ENCODE measurements around the gene CPSF3.
"Not testable (repeated sequence)": the region's sequence is repeated elsewhere in the genome, so short reads cannot be mapped to it uniquely, and the experiment has no call there.

The CPSF3 gene

DNA sequence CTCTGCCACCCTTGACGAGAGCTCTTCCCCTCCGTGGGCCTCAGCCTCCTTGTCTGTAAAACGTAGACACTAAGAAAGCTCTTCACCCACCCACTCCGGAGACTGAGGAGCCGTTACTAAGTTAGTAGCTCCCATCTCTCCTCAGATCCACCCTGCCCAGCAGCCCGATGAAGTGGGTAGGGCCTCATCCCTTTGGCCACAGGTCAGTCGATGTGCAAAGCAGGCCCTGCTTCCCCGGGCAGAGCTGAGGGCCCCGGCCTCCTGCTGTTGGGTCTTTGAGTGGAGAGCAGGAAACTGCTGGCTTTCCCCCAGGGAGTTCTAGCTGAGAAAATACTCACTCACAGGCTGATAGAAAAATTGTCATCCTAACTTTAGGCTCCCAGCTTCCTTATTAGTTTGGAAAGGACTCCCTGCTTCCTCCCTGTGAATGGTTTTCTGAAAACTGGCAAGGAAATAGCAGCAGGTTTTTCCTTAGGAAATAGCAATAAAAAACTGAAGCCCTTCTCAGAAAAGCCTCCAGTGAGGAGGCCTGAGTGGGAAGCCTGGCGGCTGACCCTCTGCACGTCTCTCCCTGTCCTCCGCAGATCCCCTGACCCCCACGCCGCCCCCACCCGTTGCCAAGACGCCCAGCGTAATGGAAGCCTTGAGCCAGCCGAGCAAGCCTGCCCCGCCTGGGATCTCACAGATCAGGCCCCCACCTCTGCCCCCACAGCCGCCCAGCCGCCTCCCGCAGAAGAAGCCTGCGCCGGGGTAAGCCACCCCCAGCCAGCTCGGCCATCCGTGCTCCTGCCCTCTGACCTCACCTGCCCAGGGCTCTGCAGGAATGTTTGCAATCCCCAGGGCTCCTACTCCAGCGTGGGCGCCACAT lies 30.3 kb upstream of the CPSF3 start:
- in situ Hi-C loops (cut with MboI; ENCODE audit: low sequenced_read_pairs) = no loop called here

GRCh38 chr2:9394816-9395215 lies 28.6 kb upstream of the CPSF3 start:
- in situ Hi-C loops (cut with MboI; ENCODE audit: low sequenced_read_pairs) = no loop called here

DNA sequence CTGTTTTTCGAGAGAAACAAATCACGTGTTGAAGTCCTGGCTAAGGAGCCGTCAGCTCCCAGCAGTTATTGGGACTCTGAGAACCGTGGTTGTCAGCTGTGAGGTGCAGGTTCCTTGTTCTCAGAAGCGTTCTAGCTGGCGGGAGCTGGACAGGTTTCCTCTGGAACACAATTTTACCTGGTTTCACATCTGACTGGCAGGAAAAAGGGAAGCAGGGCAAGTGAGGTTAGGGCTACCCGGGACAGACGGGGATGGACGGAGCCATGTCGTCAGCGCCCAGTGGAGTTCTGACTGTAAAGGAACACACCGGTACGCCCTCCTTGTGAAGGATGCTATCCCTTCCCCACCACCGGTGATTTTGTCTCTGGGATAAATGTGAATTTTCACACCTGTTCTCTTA lies 26.3 kb upstream of the CPSF3 start:
- in situ Hi-C loops (cut with MboI; ENCODE audit: low sequenced_read_pairs) = no loop called here

DNA sequence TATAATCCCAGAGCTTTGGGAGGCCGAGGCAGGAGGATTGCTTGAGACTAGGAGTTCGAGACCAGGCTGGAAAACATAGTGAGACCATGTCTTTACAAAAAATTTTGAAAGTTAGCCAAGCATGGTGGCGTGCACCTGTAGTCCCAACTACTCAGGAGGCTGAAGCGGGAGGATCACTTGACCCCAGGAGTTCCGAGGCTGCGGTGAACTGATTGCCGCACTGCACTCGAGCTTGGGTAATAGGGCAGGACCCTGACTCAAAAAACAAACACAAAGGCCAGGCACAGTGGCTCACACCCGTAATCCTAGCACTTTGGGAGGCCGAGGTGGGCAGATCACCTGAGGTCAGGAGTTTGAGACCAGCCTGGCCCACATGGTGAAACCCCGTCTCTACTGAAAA lies 25.2 kb upstream of the CPSF3 start:
- in situ Hi-C loops (cut with MboI; ENCODE audit: low sequenced_read_pairs) = not testable (repeated sequence)

DNA sequence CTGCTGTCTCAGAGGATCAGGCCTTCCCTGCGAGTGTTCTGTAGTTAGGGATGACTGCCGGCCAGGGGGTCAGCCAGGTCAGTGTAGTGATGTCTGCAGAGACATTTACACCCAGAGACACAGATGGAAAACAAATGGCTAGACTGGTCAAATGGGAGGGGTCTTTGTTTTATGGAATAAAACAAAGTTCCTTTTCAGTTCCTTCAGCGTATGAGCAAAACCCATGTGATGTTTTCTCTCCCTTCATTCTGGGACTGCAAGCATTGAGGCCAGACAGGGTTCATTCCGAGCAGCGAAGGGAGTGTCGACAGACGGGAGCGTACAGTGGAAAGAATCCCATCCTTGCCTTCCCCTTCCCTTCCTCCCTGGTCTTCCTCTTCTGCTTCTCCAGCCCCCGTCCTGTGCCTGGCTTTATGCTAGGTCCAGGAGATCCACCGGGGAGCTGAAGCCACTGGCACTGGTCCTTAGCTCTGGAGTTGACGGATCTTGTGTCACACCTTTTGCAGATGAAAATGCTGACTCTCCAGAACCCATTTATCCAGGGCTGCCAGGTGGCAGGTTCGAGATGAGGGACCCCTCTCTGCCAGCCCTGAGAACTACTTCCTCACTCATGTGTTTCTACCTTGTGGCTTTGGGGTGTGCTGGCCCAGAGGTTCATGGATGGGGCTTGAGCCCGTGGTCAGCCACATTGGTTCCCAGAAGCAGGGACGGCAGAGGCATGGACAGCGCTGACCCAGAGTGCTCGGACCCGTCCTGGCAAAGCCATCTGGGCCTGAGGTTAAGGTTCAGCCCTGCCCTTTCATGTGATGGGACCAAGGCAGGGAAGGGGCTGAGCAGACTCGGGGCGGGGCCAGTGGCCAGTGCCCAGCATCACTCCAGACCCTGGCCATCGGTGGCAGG lies 24.3 kb upstream of the CPSF3 start:
- in situ Hi-C loops (cut with MboI; ENCODE audit: low sequenced_read_pairs) = no loop called here

DNA sequence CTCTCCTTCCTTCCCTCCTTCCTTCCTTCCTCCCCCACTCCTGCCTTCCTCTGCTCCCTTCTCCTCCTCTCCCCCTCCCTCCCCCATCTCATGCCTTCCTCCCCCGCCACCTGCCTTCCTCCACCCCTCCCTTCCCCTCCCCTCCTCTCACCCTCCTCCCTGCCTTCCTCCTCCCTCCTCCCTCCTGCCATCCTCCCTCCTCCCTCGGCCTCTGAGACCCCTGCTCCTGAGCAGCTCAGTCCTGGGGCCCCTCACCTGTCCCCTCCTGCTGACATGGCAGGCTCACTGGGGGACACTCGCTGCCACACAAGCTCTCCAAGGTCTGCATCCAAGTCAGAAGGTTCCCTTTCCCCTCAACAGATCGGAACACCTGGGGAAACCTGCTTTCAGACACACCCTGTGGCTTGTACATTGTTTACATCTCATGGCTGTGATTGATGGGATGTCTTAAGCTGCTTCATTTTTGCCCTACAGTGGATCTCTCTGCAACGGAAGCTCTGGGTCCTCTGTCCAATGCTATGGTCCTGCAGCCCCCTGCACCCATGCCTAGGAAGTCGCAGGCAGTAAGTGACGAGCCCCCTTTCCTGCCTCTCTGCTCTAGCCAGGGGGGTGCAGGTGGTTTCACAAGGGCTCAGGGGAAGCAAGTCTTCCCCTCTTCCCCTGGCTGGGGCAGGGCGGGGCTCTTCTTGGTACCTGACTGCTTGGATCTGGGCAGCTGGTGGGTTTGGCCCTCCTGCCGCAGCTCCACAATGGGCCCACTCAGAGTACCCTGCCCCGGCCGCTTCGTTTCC lies 23.0 kb upstream of the CPSF3 start:
- in situ Hi-C loops (cut with MboI; ENCODE audit: low sequenced_read_pairs) = no loop called here

DNA sequence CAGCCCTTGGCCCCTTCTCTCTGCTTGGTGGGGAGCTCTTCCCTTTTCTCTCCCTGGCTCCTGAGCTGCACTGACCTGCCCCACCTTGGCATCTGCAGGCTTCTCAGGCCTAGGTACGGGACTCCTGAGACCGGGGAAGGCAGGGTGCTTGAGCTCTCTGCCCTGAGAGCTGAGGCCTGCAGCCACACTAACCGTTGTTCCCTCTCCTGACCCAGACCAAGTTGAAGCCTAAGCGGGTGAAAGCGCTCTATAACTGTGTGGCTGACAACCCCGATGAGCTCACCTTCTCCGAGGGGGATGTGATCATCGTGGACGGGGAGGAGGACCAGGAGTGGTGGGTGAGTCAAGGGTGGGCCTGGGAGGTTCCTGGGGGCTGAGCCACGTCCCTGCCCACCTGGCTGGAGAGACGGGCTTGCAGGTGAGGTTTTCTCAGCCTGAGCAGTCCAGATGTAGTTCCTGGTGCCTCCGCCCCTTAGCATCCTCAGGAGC lies 22.4 kb upstream of the CPSF3 start:
- in situ Hi-C loops (cut with MboI; ENCODE audit: low sequenced_read_pairs) = no loop called here

- in situ Hi-C loops (cut with MboI; ENCODE audit: low sequenced_read_pairs) = no loop called here
Observed at GRCh38 chr2:9401646-9402371, 21.6 kb upstream of the CPSF3 start.

- in situ Hi-C loops (cut with MboI; ENCODE audit: low sequenced_read_pairs) = no loop called here
Observed at GRCh38 chr2:9403924-9404323, 19.5 kb upstream of the CPSF3 start.

GRCh38 chr2:9404451-9404850 lies 19.0 kb upstream of the CPSF3 start:
- in situ Hi-C loops (cut with MboI; ENCODE audit: low sequenced_read_pairs) = no loop called here

DNA sequence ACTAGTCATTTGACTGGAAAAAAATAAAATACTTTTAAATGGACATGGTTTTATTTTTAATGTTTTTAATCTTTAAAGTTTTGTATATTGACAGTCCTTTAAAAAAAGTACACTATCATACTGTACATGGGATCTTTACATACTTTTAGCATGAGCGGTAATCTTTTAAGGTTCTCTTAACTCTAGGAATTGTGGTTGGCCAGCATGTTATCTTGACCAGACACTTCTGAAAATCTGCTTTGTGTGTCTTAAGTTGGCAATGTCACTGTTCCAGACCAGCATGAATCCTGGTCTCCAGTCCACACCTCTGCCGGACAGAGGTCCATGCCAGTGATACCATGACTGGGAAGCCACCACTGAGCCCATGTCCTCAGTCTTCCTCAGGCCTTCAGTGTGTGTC lies 17.8 kb upstream of the CPSF3 start:
- in situ Hi-C loops (cut with MboI; ENCODE audit: low sequenced_read_pairs) = no loop called here

GRCh38 chr2:9406529-9407362 lies 16.7 kb upstream of the CPSF3 start:
- in situ Hi-C loops (cut with MboI; ENCODE audit: low sequenced_read_pairs) = no loop called here

GRCh38 chr2:9407363-9407811 lies 16.1 kb upstream of the CPSF3 start:
- in situ Hi-C loops (cut with MboI; ENCODE audit: low sequenced_read_pairs) = no loop called here

DNA sequence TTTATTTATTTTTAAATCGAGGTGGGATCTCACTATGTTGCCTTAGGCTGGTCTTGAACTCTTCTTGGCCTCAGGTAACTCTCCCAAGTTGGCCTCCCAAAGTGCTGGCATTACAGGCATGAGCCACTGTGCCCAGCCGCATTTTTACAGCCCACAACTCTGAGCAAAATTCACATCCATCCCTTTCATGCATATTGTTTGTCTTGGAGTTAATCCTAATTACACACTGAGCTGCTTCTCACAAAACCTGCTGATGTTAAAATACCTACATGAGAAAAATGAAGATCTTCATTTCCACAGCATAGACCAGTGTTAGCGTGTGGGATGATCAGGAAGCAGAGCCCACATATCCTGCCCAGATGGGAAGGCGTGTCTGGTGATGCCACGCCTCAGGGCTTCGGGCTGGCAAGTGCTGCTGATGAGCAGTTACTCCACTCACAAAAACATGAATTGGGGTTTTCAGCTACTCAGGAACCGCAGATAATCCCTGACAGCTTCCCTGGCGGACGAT lies 14.8 kb upstream of the CPSF3 start:
- in situ Hi-C loops (cut with MboI; ENCODE audit: low sequenced_read_pairs) = no loop called here

DNA sequence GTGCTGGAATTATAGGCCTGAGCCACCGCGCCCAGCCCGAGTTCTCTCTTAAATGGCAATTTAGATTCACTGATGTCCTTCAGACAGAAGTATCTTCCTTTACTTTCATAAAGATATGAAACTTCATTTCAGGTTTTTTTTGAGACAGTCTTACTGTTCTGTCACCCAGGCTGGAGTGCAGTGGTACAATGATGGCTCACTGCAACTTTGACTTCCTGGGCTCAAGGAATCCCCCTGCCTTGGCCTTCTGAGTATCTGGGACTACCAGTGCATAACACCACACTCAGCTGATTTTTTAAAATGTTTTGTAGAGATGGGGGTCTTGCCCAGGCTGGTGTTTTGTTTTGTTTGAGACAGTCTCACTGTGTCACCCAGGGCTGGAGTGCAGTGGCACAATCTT lies 13.3 kb upstream of the CPSF3 start:
- in situ Hi-C loops (cut with MboI; ENCODE audit: low sequenced_read_pairs) = no loop called here

DNA sequence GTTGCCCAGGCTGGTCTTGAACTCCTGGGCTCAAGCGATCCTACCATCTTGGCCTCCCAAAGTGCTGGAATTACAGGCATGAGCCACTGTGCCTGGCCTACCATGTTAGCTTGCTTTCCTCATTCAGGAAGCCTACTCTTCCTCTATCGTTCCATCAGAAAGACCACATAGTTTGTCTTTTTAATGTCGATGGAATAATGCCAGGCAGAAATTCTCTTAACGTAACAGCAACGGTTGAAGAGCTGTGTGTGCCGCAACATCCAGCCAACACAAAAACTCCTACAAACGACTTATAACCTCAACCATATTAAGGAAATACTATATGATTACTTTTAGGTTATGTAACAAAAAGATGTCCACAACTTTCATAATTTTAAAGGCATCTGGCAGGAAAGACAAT lies 10.7 kb upstream of the CPSF3 start:
- in situ Hi-C loops (cut with MboI; ENCODE audit: low sequenced_read_pairs) = no loop called here

GRCh38 chr2:9415516-9416169 lies 7.8 kb upstream of the CPSF3 start:
- in situ Hi-C loops (cut with MboI; ENCODE audit: low sequenced_read_pairs) = no loop called here

DNA sequence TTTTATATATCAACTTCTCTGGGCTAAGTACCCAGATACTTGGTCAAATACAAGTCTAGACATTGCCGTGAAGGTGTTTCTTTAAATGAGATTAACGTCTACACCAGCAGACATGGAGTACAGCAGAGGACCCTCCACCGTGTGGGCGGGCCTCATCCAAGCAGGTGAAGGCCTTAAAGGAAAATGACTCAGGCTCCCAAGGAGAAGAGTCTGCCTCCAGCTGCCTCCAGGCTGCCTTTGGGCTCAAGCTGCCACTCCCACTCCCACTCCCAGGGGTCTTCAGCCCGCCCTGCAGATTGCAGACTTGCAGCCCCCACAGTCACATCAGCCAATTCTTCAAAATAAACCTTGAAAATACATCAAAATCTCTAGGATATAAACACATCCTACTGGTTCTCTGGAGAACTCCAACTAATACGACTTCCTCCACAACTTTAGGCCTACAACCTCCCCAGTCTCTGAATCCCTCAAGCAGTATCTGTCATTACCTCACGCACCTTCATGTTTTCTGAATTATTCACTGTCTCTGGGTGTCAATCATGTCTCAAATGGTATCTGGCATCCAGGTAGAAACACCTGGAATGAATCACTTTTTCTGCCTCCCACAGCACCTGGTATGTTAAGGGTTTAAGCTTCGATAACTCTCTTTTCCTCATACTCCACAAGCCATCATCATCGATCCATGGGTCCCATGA lies 7.0 kb upstream of the CPSF3 start:
- in situ Hi-C loops (cut with MboI; ENCODE audit: low sequenced_read_pairs) = no loop called here

Data from hTERT RPE-1 (cell line).